GM12865 (cell line): ENCODE results near the gene PDZD2.
"Not testable (repeated sequence)": the region's sequence is repeated elsewhere in the genome, so short reads cannot be mapped to it uniquely, and the experiment has no call there.

Source experiments
- DNase-seq: peaks from one replicate; pipeline ENCODE4 v3.0.0; 2010; ENCODE audit warnings: low read depth
- H3K4me3 ChIP-seq: 2 replicates; pipeline ENCODE4 v1.5.1; 2011; ENCODE audit warnings: mild to moderate bottlenecking, low read depth, low read length, control low read depth
- TF ChIP-seq, protein P1 (sequence below): IDR thresholded peaks from 2 replicates; pipeline ENCODE4 v1.5.1; 2011; ENCODE audit warnings: low read length, control low read depth, low read depth, inconsistent platforms; ENCODE audit not compliant: insufficient read depth; ENCODE audit errors: missing control alignments

PDZD2 gene

DNA sequence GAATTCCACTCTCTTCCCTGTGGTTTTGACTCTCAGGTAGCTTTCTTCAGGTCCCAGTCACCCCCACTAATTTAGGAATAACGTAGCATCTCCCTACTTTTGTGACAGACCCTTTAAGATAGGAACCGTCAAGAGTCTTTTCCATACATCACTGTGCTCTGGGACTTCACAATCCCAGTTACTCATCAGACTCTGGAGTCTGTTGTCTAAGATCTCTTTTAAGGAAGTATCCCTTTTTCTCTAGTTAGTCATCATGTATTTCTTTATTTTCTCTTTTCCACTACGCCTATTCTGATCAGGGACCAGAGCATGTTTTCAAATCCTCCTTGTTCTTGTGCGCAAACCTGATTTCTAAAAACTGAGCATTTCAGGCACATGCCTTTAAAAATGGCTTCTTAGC lies 392.2 kb downstream of the PDZD2 start:
- H3K4me3 ChIP-seq, result no peak overlapping the region
- TF ChIP-seq, protein P1, sequence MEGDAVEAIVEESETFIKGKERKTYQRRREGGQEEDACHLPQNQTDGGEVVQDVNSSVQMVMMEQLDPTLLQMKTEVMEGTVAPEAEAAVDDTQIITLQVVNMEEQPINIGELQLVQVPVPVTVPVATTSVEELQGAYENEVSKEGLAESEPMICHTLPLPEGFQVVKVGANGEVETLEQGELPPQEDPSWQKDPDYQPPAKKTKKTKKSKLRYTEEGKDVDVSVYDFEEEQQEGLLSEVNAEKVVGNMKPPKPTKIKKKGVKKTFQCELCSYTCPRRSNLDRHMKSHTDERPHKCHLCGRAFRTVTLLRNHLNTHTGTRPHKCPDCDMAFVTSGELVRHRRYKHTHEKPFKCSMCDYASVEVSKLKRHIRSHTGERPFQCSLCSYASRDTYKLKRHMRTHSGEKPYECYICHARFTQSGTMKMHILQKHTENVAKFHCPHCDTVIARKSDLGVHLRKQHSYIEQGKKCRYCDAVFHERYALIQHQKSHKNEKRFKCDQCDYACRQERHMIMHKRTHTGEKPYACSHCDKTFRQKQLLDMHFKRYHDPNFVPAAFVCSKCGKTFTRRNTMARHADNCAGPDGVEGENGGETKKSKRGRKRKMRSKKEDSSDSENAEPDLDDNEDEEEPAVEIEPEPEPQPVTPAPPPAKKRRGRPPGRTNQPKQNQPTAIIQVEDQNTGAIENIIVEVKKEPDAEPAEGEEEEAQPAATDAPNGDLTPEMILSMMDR, result no peak
- DNase-seq, result no peak

- no peak overlapping the region for H3K4me3 ChIP-seq
- DNase-seq, result no peak
- TF ChIP-seq, protein P1, result no peak
These were observed 399.6 kb downstream of the PDZD2 start for GRCh38 chr5:32038523-32038922.

DNA sequence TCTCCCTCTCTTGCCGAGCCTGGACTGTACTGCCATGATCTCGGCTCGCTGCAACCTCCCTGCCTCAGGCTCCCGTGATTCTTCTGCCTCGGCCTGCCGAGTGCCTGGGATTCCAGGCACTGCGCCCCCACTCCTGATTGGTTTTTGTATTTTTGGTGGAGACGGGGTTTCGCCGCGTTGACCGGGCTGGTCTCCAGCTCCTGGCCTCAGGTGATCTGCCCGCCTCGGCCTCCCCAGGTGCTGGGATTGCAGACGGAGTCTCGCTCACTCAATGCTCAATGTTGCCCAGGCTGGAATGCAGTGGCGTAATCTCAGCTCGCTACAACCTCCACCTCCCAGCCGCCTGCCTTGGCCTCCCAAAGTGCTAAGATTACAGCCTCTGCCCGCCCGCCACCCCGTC lies 400.2 kb downstream of the PDZD2 start:
- not testable (repeated sequence) for H3K4me3 ChIP-seq, DNase-seq

GRCh38 chr5:32039601-32040000 lies 400.7 kb downstream of the PDZD2 start:
- H3K4me3 ChIP-seq, DNase-seq: not testable (repeated sequence)

GRCh38 chr5:32040181-32040695 lies 401.3 kb downstream of the PDZD2 start:
- H3K4me3 ChIP-seq, DNase-seq: not testable (repeated sequence)

DNA sequence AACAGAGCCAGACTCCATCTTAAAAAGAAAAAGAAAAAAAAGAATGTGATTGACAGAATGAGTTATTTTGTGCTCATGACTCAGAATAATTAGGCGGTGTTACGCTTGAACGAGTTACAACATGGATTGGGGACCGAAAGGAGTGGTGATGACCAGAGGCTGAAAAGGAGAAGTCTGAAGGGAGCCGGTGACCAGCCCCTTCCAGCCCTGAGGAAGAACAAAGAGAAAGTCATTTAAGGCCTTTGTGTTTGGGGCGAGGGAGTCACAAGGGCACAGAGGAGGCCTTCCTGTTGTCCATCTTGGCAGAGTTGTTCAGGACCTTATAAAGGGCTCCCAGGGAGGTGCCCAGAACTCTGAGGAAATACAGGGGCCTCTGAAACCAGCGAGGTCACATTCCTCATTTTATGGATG lies 403.6 kb downstream of the PDZD2 start:
- DNase-seq, result no peak

GRCh38 chr5:32043105-32043504 lies 404.2 kb downstream of the PDZD2 start:
- no peak overlapping the region for H3K4me3 ChIP-seq
- DNase-seq, result no peak
- TF ChIP-seq, protein P1, result no peak

More for the DNA sequence above, 403.6 kb downstream of the PDZD2 start:
- TF ChIP-seq, protein P1, result no peak
- no peak overlapping the region for H3K4me3 ChIP-seq

DNA sequence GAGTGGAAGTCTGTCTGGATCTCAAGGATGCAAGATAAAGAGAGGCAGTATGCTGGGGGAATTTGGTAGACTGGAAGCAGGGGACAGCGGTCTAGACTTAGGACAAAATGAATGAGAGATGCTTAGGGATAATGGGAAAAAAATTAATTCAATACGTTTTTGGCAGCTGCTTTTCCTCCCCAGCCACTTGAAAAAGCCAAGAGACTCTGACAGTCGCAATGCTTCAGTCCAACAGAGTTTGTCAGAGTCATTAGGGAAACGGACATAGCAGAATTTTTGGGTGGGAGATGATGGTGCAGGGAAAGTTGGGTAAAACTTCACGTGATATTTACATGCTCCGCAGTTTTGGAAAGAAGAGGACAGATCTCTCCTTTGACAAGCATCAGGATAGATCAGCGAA lies 405.5 kb downstream of the PDZD2 start:
- TF ChIP-seq, protein P1, result no peak
- no peak overlapping the region for H3K4me3 ChIP-seq
- DNase-seq, result no peak

GRCh38 chr5:32044939-32045338 lies 406.0 kb downstream of the PDZD2 start:
- no peak overlapping the region for H3K4me3 ChIP-seq
- DNase-seq, result no peak
- TF ChIP-seq, protein P1, result no peak
